ENCODE data around the gene PTPRF.

The PTPRF gene

GRCh38 chr1:43651188-43651587 is 120.5 kb downstream of the PTPRF start:
- CTCF ChIA-PET, result no interaction called here
- no peak for DNase-seq (ENCODE audit: extremely low spot score)
- POLR2A ChIA-PET, result interaction anchor here (0.7 to 3.4 kb wide), 35 partner anchors 8 to 884 kb away, joined by 3 to 29 read pairs (median 5); partner anchors contain the start of genes ATP6V0B, C1orf50, CDC20 and HYI
- TF ChIP-seq SP1 (IDR thresholded peaks at IDR 0.05) (no peak), CTBP1 (IDR thresholded peaks at IDR 0.05; ENCODE audit: borderline replicate concordance) (no peak), SUZ12 (IDR thresholded peaks at IDR 0.05) (no peak), L3MBTL2 (conservative IDR thresholded peaks at IDR 0.05) (no peak), FOXA1 (IDR thresholded peaks at IDR 0.05) (no peak), FOXM1 (IDR thresholded peaks at IDR 0.05; ENCODE audit: borderline replicate concordance) (no peak), ZNF384 (IDR thresholded peaks at IDR 0.05) (no peak), ARNT (IDR thresholded peaks at IDR 0.05) (no peak), HDGF (IDR thresholded peaks at IDR 0.05; ENCODE audit: borderline replicate concordance) (no peak), NFRKB (IDR thresholded peaks at IDR 0.05) (no peak), PKNOX1 (IDR thresholded peaks at IDR 0.05) (no peak), LEF1 (IDR thresholded peaks at IDR 0.05; ENCODE audit: borderline replicate concordance) (no peak), FOXK2 (IDR thresholded peaks at IDR 0.05) (no peak)

- POLR2A ChIA-PET, result interaction anchor here (1.3 to 3.4 kb wide), 4 partner anchors 10 to 125 kb away, joined by 4 to 29 read pairs (median 8); partner anchors contain the start of gene ST3GAL3
- no peak for DNase-seq (ENCODE audit: extremely low spot score)
- CTCF ChIA-PET, result no interaction called here
- TF ChIP-seq ZNF384 (IDR thresholded peaks at IDR 0.05) (no peak), BHLHE40 (IDR thresholded peaks at IDR 0.05; ENCODE audit: borderline replicate concordance) (no peak), PKNOX1 (IDR thresholded peaks at IDR 0.05) (no peak), FOXM1 (IDR thresholded peaks at IDR 0.05; ENCODE audit: borderline replicate concordance) (no peak), ELF4 (IDR thresholded peaks at IDR 0.05) (no peak), FOXA1 (IDR thresholded peaks at IDR 0.05) (no peak), FOXK2 (IDR thresholded peaks at IDR 0.05) (no peak), NFRKB (IDR thresholded peaks at IDR 0.05) (no peak), SP1 (IDR thresholded peaks at IDR 0.05) (no peak), SUZ12 (IDR thresholded peaks at IDR 0.05) (no peak), HDGF (IDR thresholded peaks at IDR 0.05; ENCODE audit: borderline replicate concordance) (no peak), CTBP1 (IDR thresholded peaks at IDR 0.05; ENCODE audit: borderline replicate concordance) (no peak)
Measured at GRCh38 chr1:43651902-43652301, 121.2 kb downstream of the PTPRF start.

- ChIA-PET POLR2A (no interaction called here), CTCF (interaction anchor here (0.7 kb wide), 2 partner anchors 99 to 383 kb away, joined by 3 read pairs; no protein-coding TSS in a partner anchor)
- peak; percentile 42 for DNase-seq (ENCODE audit: extremely low spot score)
- TF ChIP-seq TARDBP (IDR thresholded peaks at IDR 0.05) (no peak), NFRKB (IDR thresholded peaks at IDR 0.05) (no peak), ELF4 (IDR thresholded peaks at IDR 0.05) (no peak), SUZ12 (IDR thresholded peaks at IDR 0.05) (no peak), L3MBTL2 (conservative IDR thresholded peaks at IDR 0.05) (no peak), BHLHE40 (IDR thresholded peaks at IDR 0.05; ENCODE audit: borderline replicate concordance) (no peak), HDGF (IDR thresholded peaks at IDR 0.05; ENCODE audit: borderline replicate concordance) (no peak), ZNF384 (IDR thresholded peaks at IDR 0.05) (no peak), FOXK2 (IDR thresholded peaks at IDR 0.05) (no peak), FOXM1 (IDR thresholded peaks at IDR 0.05; ENCODE audit: borderline replicate concordance) (no peak), ARNT (IDR thresholded peaks at IDR 0.05) (no peak), LEF1 (IDR thresholded peaks at IDR 0.05; ENCODE audit: borderline replicate concordance) (no peak), SP1 (IDR thresholded peaks at IDR 0.05) (no peak), PKNOX1 (IDR thresholded peaks at IDR 0.05) (no peak), FOXA1 (IDR thresholded peaks at IDR 0.05) (no peak), CTBP1 (IDR thresholded peaks at IDR 0.05; ENCODE audit: borderline replicate concordance) (no peak)
Measured at GRCh38 chr1:43653339-43653738, 122.7 kb downstream of the PTPRF start.

- DNase-seq (ENCODE audit: extremely low spot score), result no peak
- ChIA-PET CTCF (interaction anchor here (0.7 kb wide), 2 partner anchors 100 to 382 kb away, joined by 3 read pairs; no protein-coding TSS in a partner anchor), POLR2A (no interaction called here)
- TF ChIP-seq SP1 (IDR thresholded peaks at IDR 0.05), result no peak
- no peak for TF ChIP-seq NFRKB (IDR thresholded peaks at IDR 0.05)
- TF ChIP-seq CTBP1 (IDR thresholded peaks at IDR 0.05; ENCODE audit: borderline replicate concordance), result no peak
Measured at GRCh38 chr1:43653893-43654292, 123.2 kb downstream of the PTPRF start.

GRCh38 chr1:43655953-43656352 is 125.3 kb downstream of the PTPRF start:
- POLR2A ChIA-PET, result no interaction called here
- CTCF ChIA-PET, result no interaction called here
- DNase-seq (ENCODE audit: extremely low spot score), result no peak
- TF ChIP-seq ARNT (IDR thresholded peaks at IDR 0.05) (no peak), PKNOX1 (IDR thresholded peaks at IDR 0.05) (no peak), SP1 (IDR thresholded peaks at IDR 0.05) (no peak), L3MBTL2 (conservative IDR thresholded peaks at IDR 0.05) (no peak), FOXA1 (IDR thresholded peaks at IDR 0.05) (no peak), ZNF384 (IDR thresholded peaks at IDR 0.05) (no peak), FOXK2 (IDR thresholded peaks at IDR 0.05) (no peak), BHLHE40 (IDR thresholded peaks at IDR 0.05; ENCODE audit: borderline replicate concordance) (no peak), HDGF (IDR thresholded peaks at IDR 0.05; ENCODE audit: borderline replicate concordance) (no peak), SUZ12 (IDR thresholded peaks at IDR 0.05) (no peak), CTBP1 (IDR thresholded peaks at IDR 0.05; ENCODE audit: borderline replicate concordance) (no peak), FOXM1 (IDR thresholded peaks at IDR 0.05; ENCODE audit: borderline replicate concordance) (no peak), TARDBP (IDR thresholded peaks at IDR 0.05) (no peak), LEF1 (IDR thresholded peaks at IDR 0.05; ENCODE audit: borderline replicate concordance) (no peak), NFRKB (IDR thresholded peaks at IDR 0.05) (no peak), ELF4 (IDR thresholded peaks at IDR 0.05) (no peak)

All from HEK293T (cell line).